GM19452 (cell line): ENCODE data around the gene CXCR3.

Source experiments
- ATAC-seq: cut with Tn5 transposase; IDR thresholded peaks from one replicate; pipeline ENCODE4 v1.9.1; 2021; ENCODE audit not compliant: unreplicated experiment

Gene CXCR3

DNA sequence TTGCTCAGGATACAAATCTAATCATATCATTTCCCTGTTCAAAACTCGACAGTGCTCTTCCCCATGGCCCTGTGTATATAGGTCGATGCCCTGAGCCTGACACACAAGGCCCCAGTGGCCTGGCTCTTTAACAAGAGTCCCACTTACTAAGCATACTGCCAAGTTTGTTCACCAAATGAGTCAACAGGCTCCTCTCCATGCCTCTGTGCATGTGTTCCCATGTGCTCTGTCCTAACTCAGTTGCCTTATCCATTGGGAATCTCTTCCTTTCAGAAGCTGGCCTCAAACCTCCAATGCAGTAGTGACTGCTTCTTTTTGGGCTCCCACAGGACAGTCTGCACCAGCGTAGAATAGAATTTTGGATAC lies 18.9 kb upstream of the CXCR3 start:
- no peak for ATAC-seq

DNA sequence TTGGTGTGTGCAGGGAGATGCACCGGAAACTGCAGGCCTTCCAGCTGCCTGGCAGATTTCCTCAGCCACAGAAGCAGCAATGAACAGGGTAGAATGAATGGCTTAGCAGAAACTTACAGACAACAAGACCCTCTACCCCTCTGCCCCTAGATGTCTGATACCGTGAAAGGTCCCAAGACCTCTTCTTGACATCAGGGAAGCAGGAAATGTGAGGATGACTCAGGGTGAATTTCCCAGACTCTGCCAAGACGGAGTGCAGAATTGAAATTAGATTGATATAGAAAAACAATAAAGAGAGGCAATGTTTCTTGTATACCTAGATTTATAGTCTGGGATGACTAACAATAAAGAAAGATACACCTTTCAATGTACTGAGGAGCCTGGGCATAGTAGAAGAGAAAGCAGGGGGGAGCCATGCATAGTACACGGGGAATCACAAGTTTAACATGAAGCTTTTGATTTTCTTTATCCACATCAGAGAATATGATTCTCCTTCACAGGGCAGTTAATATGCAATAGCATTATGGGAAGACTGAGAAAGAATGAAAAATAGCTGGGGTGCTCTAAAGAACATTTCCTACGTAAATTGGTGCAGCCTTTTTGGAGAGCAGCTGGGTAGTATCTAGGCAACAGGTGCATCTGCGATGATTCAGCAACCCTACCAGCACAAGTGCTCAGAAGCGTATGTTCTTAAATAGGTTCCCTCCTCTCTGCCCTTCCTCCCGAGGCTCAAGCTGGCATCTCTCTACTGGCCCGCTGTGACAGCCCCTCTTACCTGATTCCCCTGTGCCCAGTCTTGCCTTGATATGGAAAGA lies 18.3 kb upstream of the CXCR3 start:
- ATAC-seq, result no peak

DNA sequence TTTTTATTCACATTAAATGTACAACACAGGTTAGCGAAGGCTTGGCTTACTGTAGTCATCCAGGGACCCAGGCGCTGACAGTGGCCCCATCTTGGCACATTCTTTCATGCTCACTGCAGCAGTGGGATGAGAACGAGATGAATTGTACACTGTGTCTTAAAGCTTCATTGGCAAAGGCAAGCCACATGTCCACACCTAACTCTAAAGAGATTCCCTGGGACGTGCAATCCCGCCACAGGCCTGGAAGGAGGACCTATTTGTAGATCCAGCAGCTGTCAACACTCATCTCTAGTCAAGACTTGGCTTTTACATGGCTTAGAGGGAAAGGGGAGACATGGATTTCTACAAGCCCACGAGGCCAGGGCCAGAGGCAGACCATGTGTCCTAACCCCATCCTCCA lies 16.1 kb upstream of the CXCR3 start:
- ATAC-seq, result no peak

DNA sequence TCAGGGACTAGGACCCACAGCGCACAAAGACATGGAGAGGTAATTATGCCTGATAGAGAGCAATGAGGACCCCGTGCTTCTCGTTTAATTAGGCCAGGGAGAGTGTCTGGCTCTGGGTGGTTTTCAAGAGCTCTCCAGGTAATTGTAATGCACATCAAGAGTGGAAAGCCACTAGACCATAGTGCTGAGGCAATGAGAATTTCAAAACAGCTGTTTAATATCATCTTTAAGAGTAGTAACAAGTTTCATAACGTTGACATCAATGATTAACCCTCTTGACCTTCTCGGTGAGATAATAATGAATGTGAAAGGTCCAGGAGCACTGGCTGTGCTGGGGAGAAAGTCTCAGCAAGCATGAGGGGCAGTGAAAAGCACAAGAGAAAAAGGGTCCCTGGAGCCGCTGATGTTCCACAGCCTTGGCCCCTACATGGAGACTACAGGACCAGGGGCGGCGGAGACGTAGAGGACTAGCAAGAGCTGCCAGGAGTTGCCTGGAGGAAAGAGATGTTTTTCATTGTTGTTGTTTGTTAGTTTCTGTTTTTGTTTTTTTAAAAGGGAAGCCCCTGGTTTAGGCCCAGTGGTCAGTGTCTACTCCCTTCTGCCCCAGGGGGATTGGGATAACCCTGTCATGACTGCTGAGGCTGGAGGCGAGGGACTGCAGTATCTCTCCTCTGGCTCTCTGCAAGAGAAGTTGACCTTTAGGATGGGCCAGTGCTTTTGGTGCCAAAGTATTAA lies 14.8 kb upstream of the CXCR3 start:
- peak; percentile 65 for ATAC-seq

DNA sequence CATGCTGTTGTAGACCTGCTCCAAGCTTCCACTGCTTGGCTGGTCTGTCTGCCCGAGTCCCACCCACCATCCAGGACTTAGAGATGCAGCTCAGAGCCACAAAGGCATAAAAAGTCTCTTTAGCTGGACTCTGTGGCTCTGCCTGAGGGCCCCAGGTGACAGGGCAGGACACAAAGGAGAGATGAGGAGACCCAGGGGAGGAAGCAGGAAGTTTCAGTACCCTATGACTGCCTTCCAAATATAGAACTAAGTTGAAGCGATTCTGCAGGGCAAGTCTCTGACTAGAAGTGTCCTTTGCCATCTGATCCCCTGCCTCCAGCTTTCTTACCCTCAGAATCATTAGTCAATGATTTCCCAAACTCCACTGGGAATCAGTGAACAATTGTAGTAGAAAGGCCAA lies 11.2 kb upstream of the CXCR3 start:
- ATAC-seq, result peak; percentile 58

DNA sequence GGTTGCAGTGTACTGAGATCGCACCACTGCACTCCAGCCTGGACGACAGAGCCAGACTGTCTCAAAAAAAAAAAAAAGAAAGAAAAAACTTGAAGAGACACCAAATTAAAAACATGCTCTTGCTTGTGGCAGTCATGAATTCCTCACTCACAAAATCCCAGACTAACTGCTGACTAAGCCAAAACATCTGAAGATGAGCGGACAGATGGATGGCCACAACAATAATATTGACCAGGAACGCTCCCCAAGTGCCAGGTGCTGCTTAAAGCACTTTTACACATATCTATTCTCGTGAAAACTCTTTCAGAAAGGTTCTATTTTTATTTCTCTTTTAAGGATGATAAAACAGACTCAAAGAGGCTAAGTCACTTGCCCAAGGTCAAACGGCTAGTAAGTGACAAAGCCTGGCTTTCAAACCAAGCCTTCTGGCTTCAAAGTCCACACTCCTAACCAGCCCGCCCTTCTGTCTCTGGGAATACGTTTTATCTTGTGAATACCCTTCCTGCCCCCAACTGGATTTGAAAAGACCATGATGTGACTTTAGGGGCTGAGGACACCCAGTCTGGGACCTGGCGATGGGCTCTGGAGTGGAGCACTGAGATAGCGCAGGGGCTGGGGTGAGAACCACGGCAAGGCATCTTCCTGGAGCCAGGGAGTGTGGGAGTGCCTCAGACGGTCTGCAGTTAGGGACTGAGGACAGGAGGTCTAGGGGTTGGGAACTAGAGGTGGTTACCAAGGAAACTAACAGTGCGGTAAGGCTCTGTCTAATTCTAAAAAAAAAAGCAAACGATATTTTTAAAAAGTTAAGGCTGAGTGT lies 9.5 kb upstream of the CXCR3 start:
- no peak for ATAC-seq

DNA sequence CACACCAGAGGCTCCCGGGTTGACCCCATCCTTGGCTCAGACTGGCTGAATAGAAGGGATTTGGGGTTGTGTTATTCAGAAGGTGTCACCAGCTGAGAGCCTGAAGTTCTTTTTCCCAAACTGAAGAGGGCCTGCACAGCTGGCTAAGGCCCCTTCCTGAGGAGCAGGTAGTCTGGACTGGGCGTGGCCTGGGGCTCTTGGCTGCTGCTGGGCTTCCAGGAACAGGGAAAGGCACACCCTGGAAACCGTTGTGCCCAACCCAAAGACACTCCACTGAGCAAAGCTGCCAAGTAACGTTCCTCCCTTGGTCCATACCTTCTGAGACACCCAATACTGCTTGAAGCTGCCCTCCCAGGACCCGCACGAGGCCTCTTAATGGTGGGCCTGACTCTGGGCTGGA lies 8.3 kb upstream of the CXCR3 start:
- ATAC-seq, result no peak

DNA sequence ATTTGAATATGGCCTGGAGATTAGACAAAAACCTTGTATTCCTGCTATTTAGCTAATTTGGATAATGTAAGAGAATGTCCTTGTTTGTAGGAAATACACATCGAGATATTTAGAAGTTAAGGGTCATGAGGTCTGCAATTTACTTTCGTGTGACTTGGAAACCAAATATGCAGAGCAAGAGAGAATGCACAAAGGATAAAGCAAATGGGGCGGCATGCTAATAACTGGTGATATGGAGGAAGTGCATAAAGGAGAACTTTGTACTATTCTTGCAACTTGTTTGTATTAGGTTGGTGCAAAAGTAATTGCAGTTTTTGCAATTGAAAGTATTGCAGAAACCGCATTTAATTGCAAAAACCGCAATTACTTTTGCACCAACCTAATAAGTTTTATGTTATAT lies 7.2 kb upstream of the CXCR3 start:
- no peak for ATAC-seq

DNA sequence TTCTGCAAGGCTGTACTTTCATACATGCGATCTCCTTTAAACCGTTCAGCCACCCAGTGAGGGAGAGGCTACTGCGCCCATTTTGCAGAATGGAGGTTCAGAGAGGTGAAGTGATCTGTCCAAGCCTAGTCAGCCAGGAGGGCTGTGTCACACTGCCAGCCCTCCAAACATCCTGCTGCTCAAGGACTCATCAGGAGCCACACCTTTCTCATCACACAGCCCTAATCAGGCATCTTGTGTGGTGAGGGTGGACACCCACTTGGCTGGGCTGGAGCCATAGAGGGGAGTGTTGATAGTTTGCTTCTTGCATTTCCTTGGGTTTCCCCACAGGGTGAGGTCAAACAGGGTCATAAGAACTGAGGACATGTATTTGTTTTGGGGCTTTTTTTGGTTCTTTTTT lies 5.4 kb upstream of the CXCR3 start:
- no peak for ATAC-seq

DNA sequence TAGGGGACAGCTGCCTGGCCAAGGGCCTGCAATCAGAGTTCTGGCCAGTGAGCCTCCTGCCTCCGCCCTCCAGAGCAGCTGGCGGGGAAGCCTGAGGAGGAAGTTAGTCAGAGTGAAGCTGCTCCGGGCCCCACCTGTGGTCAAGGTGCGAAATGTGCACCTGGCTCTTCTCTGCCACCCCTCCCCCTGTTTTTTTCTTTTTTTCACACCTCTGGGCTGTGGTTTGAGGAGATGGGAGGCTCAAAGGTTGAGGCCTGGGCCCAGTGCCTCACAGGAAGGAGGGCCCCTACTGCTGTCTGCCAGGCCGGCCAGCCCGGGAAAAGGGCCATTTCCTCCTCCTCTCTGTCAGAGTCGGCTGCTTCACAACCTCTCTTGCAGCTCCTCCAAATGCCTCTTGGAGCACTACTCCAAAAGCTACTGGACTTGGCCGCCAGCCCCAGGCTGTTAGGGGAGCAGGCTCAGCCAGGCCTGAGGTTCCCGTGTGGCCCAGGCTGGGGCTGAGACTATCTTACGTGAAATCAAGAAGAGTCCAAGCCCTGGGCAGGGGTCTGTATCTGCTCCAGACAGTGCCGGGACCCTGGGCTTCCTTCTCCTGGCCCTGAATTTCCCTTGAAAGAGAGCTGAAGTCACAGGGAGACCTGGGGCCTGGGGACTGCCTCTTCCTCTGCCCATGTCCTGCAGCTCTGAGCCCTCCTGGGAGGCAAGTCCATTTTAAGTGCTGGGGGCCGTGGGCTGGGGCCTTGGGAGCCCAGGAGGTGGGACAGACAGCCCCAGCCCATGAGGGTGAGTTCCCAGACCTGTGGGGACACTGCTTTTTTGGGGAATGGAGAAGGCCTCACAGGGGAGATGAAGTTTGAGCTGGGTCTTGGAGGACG lies 4.5 kb upstream of the CXCR3 start:
- peak; percentile 62 for ATAC-seq

DNA sequence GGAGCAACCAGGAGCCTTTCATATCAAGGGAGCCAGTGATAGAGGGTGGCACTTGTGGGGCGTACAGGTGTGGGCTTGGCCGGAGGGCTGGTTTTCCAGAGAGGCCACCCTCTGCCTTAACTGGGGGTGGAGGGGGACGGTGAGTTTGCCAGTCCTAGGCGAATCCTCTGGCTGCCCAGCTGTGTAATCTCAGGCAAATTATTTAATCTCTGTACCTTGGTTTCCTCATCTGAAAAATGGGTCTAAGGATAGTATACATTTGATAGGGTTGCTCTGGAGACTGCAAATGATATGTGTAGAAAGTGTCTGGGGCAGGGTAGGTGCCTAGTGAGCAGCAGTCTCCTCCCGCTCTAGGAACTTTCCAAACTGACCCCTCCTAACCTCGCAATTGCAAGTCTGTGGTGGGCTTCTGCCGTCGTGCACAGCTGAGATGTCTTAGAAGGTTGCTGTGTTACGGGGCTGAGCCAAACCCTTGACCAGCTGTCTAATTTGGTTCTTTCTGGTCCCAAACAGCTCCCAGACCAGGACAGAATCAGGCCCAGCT lies 3.8 kb upstream of the CXCR3 start:
- no peak for ATAC-seq

DNA sequence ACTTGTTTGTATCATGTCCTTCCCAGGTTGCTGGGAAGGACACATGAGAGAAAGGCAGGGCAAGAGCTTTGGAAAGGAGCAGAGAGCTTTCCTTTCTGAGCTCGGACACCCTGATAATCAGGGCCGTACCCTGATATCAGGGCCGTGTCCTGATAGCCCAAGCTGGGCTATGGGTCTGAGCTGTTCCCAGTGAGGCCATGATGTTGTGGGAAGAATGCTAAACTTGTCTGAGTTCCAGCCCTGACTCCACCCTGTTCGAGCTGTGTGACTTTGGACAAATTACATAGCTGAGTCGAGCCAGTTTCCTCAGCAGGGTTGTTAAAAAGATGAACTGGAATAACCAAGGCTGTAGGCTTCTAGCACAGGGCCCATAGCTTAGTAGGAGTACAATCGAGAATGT lies 3.3 kb upstream of the CXCR3 start:
- ATAC-seq, result no peak

DNA sequence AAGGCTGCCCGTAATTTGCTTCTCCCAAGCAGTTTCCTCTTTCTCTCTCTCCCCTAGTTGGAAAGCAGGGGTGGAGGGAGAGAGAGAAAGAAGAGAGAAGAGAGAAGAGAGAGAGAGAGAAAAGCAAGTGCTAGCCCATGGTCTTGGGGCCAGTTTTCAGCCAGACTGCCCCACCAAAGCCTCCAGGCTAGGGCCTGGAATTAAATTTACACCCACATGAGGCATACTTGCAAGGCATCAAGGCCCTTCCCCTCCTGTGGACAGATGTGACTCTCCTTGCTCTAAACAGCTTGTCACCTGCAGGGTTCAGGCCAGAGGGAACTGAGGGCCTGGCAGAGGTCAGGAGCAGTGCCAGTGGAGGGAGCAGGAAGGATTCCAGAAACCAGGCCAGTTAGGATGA lies 1.7 kb upstream of the CXCR3 start:
- ATAC-seq, result no peak

DNA sequence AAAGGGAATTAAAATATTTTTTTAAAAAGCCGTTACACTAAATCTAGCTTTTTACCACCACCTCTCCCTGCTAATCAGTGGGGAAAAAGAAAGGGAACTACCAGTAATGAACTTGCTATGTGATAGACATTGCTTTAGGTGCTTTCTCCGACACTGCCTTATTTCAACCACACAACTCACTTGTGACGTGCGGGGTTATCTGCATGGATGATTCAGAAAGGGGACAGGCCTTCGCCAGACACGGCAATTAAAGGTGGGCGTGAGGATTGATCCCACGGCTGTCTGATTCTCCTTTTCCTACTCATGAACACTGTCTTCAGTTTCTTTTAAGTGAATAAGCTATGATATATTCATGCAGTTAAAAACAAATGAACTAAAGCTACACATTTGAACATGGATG lies 882 bp upstream of the CXCR3 start:
- ATAC-seq, result no peak

DNA sequence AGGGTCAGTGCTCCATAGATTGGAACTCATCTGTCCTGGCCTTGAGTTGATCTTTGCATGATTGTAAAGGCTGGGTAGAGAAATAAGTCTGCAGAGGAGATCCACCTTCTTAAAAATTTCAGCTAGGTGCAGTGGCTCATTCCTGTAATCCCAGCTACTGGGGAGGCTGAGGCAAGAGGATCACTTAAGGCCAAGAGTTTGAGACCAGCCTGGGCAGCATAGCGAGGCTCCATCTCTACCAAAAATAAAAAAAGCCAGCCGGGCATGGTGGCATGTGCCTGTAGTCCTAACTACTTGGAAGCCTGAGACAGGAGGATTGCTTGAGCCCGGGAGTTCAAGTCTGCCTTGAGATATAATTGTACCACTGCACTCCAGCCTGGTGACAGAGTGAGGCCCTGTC lies 476 bp upstream of the CXCR3 start:
- no peak for ATAC-seq

DNA sequence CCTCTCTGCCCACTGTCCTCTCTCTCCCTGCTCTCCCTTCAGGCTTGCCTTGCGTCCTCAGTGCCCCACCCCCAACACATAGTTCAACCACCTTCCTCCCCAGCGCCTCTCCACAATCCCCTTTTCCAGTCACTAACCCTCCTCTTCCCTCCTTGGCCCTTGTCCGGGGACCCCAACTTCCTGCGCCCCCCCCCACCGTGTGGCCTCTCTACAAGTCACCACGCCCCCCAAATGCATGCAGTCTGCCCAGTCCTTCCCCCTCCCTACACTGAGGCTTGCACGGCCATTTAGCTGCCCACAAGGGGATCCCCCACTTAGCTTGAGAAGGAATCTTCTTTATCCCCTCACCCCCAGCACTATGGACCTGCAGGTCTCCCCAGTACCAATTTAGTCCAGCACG lies 569 bp downstream of the CXCR3 start:
- no peak for ATAC-seq

DNA sequence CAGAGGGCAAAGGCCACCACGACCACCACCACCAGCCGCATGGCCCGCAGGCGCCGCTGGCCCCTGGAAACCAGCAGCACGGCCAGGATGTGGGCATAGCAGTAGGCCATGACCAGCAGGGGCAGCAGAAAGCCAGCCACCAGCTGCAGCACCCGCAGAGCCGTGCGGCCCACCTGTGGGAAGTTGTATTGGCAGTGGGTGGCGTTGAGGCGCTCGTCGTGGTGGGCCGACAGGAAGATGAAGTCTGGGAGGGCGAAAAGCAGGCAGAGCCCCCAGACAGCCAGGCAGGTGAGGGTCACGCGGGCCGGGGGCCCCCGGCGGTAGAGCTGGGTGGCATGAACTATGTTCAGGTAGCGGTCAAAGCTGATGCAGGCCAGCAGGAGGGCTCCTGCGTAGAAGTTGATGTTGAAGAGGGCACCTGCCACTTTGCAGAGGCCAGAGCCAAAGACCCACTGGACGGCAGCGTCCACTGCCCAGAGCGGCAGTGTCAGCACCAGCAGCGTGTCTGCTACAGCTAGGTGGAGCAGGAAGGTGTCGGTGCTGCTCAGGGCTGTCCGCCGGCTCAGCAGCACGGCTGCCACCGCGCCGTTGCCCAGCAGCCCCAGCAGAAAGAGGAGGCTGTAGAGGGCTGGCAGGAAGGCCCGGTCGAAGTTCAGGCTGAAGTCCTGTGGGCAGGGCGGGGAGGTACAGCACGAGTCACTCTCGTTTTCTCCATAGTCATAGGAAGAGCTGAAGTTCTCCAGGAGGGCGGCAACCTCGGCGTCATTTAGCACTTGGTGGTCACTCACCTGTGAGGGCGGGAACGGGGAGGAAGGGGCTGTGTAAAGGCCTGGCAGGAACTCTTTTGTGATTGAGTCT lies 1.4 kb downstream of the CXCR3 start:
- no peak for ATAC-seq

DNA sequence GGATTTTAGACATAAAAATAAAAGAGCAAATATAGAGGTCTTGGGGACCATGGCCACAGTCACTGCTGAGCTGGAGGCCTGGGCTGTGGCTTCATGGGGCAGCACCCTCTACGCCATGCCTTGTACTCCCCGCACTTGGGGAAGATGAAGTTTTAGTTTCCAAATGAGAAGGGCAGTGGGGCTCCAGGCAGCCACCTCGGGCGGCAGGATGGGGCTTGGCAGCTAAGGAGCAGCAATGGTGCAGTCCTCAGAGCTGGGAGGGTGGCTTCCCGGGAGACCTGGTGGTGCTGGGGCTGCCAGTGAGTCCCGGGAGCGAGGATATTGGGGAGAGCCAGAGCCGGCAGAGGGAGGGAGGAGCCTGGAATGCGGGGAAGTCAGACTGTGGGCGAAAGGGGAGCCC lies 2.4 kb downstream of the CXCR3 start:
- ATAC-seq, result no peak

DNA sequence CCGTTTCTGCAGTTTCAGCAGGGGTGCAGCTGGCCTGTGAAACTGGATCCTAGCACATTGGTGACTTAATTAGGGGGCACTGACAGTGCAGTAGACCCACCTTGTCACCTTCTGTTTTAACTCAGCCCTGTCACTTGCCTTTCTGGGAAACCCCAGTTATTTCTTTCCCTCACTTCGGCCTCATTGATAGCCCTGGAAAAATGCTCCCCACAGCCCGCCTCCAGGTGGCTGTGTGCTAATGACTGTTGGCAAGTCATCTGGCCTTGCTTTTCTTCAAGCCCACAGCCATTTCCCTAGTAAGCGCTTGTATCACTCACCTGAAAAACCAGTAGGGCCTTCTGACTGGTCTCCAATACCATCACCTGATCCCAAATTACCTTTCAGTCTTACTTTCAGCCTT lies 3.3 kb downstream of the CXCR3 start:
- no peak for ATAC-seq

DNA sequence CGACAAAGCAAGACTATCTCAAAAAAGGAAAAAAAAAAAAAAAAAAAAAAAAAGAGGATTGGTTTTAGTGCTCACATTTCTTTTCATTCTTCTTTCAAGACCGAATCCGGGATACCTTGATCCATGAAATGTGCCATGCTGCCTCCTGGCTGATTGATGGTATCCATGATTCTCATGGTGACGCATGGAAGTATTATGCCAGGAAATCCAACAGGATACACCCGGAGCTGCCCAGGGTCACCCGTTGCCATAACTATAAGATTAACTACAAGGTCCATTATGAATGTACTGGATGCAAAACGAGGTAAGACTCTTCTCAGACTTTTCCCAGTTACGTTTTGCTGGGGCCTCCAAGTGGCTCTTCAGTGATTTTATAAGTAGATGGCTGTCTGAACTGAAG lies 6.1 kb downstream of the CXCR3 start:
- ATAC-seq, result no peak
